ENCODE results near the gene SDR9C7. TPM values are rescaled to one million over a fixed set of nuclear protein-coding genes. Genes with fewer than 3 reads are reported as not detected.
"Not testable (repeated sequence)": the region's sequence is repeated elsewhere in the genome, so short reads cannot be mapped to it uniquely, and the experiment has no call there.

Gene SDR9C7
- total RNA-seq, 1 experiment from 2014 or later = not detected

- H3K4me1 ChIP-seq (ENCODE audit: low read length) = peaks cover 12% of the 10 kb centered on the region
- H3K79me2 ChIP-seq (ENCODE audit: low read length) = no peaks in the 10 kb centered on the region
- H3K9me2 ChIP-seq (replicated peaks; ENCODE audit: insufficient read depth, low read length) = no peaks in the 10 kb centered on the region
- H3K27me3 ChIP-seq (ENCODE audit: low read length) = no peaks in the 10 kb centered on the region
- H3K4me2 ChIP-seq (ENCODE audit: low read depth, low read length, poor library complexity, severe bottlenecking) = no peak overlapping the region
- H3K4me3 ChIP-seq (ENCODE audit: low read length) = no peak overlapping the region
- H3K9me3 ChIP-seq (ENCODE audit: low read length) = no peaks in the 10 kb centered on the region
- no peak overlapping the region for H3K27ac ChIP-seq (ENCODE audit: low read length)
- no peaks in the 10 kb centered on the region for H3K36me3 ChIP-seq (ENCODE audit: insufficient read depth, low read length)
- DNase-seq = no peak
- no peaks in the 10 kb centered on the region for H4K20me1 ChIP-seq (ENCODE audit: insufficient read depth, low read depth, low read length)
- peak overlapping the region; percentile 44; the same call in 1 of the 2 replicates for H3K9ac ChIP-seq (ENCODE audit: low read length)
- H2AFZ ChIP-seq (ENCODE audit: low read length) = no peak overlapping the region
Observed at GRCh38 chr12:56932146-56932545, 2.1 kb downstream of the SDR9C7 start.

GRCh38 chr12:56931474-56931978, 2.7 kb downstream of the SDR9C7 start:
- H4K20me1 ChIP-seq (ENCODE audit: insufficient read depth, low read depth, low read length) = no peaks in the 10 kb centered on the region
- DNase-seq = peak; percentile 84
- H2AFZ ChIP-seq (ENCODE audit: low read length) = peak overlapping the region; percentile 89
- no peaks in the 10 kb centered on the region for H3K9me3 ChIP-seq (ENCODE audit: low read length)
- H3K4me1 ChIP-seq (ENCODE audit: low read length) = peaks cover 12% of the 10 kb centered on the region
- no peaks in the 10 kb centered on the region for H3K27me3 ChIP-seq (ENCODE audit: low read length)
- H3K4me3 ChIP-seq (ENCODE audit: low read length) = no peak overlapping the region
- H3K79me2 ChIP-seq (ENCODE audit: low read length) = no peaks in the 10 kb centered on the region
- H3K9ac ChIP-seq (ENCODE audit: low read length) = peak overlapping the region; percentile 44
- no peak overlapping the region for H3K27ac ChIP-seq (ENCODE audit: low read length)
- no peaks in the 10 kb centered on the region for H3K9me2 ChIP-seq (replicated peaks; ENCODE audit: insufficient read depth, low read length)
- no peaks in the 10 kb centered on the region for H3K36me3 ChIP-seq (ENCODE audit: insufficient read depth, low read length)
- peak overlapping the region; percentile 43 for H3K4me2 ChIP-seq (ENCODE audit: low read depth, low read length, poor library complexity, severe bottlenecking)

DNA sequence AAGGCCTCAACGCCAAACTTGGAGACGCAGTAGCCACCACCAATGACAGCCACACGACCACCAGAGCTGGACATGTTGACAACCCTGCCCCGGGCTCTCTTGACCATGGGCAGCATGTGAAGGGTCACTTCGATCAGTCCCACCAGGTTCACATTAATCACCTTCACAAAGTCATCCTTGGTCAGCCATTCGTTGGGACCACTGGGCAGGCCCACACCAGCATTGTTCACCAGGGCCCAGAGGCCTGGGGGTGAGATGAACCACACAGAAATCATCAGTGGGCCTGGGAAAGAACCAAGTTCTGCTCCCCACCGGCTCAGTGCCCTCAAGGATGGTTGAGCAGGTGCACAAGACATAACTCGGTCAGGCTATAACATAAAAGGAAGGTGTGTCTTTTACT, 4.0 kb downstream of the SDR9C7 start:
- Histone ChIP-seq H3K27me3 (ENCODE audit: low read length) (no peaks in the 10 kb centered on the region), H3K9ac (ENCODE audit: low read length) (no peak overlapping the region), H3K79me2 (ENCODE audit: low read length) (no peaks in the 10 kb centered on the region), H3K4me3 (ENCODE audit: low read length) (no peak overlapping the region), H3K9me3 (ENCODE audit: low read length) (no peaks in the 10 kb centered on the region), H4K20me1 (ENCODE audit: insufficient read depth, low read depth, low read length) (no peaks in the 10 kb centered on the region), H3K4me2 (ENCODE audit: low read depth, low read length, poor library complexity, severe bottlenecking) (no peak overlapping the region), H3K27ac (ENCODE audit: low read length) (no peak overlapping the region), H3K36me3 (ENCODE audit: insufficient read depth, low read length) (no peaks in the 10 kb centered on the region), H2AFZ (ENCODE audit: low read length) (no peak overlapping the region), H3K9me2 (replicated peaks; ENCODE audit: insufficient read depth, low read length) (no peaks in the 10 kb centered on the region), H3K4me1 (ENCODE audit: low read length) (peaks cover 12% of the 10 kb centered on the region)
- no peak for DNase-seq

DNA sequence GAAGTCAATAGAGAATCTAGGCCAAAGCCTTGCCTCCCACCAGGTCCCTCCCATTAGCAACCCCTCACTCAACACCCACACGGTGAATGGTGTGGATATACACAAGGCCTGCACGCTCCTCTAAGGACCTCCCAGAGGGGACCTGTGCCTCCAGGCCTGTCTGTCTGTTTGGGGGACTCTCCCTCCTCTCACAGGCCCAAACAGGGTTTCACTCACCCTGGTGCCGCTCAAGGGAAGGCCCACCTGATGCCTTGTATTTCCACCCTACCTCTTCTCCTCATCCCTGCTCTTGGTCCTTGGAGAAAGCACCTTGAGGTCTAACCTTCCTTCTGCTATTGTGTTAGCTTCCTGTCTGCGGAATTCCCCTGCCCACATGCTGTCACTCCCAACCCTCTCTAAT, 4.4 kb downstream of the SDR9C7 start:
- no peaks in the 10 kb centered on the region for H4K20me1 ChIP-seq (ENCODE audit: insufficient read depth, low read depth, low read length)
- no peaks in the 10 kb centered on the region for H3K79me2 ChIP-seq (ENCODE audit: low read length)
- no peak overlapping the region for H3K9ac ChIP-seq (ENCODE audit: low read length)
- H3K9me3 ChIP-seq (ENCODE audit: low read length) = no peaks in the 10 kb centered on the region
- H3K4me1 ChIP-seq (ENCODE audit: low read length) = peaks cover 12% of the 10 kb centered on the region
- no peaks in the 10 kb centered on the region for H3K9me2 ChIP-seq (replicated peaks; ENCODE audit: insufficient read depth, low read length)
- no peak overlapping the region for H3K27ac ChIP-seq (ENCODE audit: low read length)
- H3K27me3 ChIP-seq (ENCODE audit: low read length) = no peaks in the 10 kb centered on the region
- no peaks in the 10 kb centered on the region for H3K36me3 ChIP-seq (ENCODE audit: insufficient read depth, low read length)
- H2AFZ ChIP-seq (ENCODE audit: low read length) = no peak overlapping the region
- no peak overlapping the region for H3K4me3 ChIP-seq (ENCODE audit: low read length)
- no peak overlapping the region for H3K4me2 ChIP-seq (ENCODE audit: low read depth, low read length, poor library complexity, severe bottlenecking)
- no peak for DNase-seq

DNA sequence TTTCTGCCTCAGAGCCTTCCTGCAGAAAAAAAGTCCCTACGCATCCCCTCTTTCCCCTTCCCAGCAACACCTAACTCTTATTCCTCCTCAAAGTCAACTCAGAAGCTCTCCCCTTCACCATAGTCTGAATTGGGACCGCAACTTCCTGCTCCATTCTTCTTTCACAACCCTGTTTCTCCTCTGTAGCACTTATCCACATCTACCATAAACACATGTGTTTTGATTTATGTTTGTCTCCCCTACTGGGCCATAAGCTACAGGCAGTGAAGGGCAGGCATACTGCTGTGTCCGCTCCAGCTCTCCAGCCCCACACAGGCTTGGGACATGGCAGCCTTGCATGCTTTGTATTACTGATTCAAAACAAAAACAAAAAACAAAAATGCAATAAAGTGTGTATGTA, 5.9 kb downstream of the SDR9C7 start:
- Histone ChIP-seq H3K9ac (ENCODE audit: low read length) (no peak overlapping the region), H2AFZ (ENCODE audit: low read length) (no peak overlapping the region), H3K4me2 (ENCODE audit: low read depth, low read length, poor library complexity, severe bottlenecking) (no peak overlapping the region), H4K20me1 (ENCODE audit: insufficient read depth, low read depth, low read length) (no peaks in the 10 kb centered on the region), H3K9me3 (ENCODE audit: low read length) (no peaks in the 10 kb centered on the region), H3K36me3 (ENCODE audit: insufficient read depth, low read length) (no peaks in the 10 kb centered on the region), H3K27ac (ENCODE audit: low read length) (no peak overlapping the region), H3K4me3 (ENCODE audit: low read length) (no peak overlapping the region), H3K27me3 (ENCODE audit: low read length) (no peaks in the 10 kb centered on the region), H3K9me2 (replicated peaks; ENCODE audit: insufficient read depth, low read length) (no peaks in the 10 kb centered on the region), H3K79me2 (ENCODE audit: low read length) (no peaks in the 10 kb centered on the region), H3K4me1 (ENCODE audit: low read length) (peaks cover 12% of the 10 kb centered on the region)
- DNase-seq = no peak

DNA sequence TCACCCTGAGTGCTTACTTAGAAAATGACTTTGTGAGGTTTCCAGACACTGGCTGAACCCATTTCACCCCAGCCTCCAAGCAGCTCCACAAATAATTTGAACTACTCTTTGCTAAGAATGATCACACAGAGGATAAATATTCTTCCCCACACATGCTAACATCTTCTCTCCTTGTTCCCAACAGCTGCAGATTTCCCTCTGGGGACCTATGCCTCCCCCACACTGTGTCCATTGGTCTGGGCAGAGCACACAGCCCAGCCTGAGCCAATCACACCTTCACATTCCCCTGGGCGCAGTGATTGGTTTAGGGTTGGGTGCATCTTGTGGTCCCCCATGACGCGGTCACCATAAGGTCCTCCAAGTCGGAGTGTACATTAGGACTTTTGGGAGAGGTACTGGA, 6.9 kb downstream of the SDR9C7 start:
- Histone ChIP-seq H3K79me2 (ENCODE audit: low read length) (no peaks in the 10 kb centered on the region), H3K9ac (ENCODE audit: low read length) (no peak overlapping the region), H3K9me3 (ENCODE audit: low read length) (no peaks in the 10 kb centered on the region), H3K4me1 (ENCODE audit: low read length) (peaks cover 12% of the 10 kb centered on the region), H3K36me3 (ENCODE audit: insufficient read depth, low read length) (no peaks in the 10 kb centered on the region), H3K4me3 (ENCODE audit: low read length) (no peak overlapping the region), H3K27me3 (ENCODE audit: low read length) (no peaks in the 10 kb centered on the region), H3K9me2 (replicated peaks; ENCODE audit: insufficient read depth, low read length) (no peaks in the 10 kb centered on the region), H4K20me1 (ENCODE audit: insufficient read depth, low read depth, low read length) (no peaks in the 10 kb centered on the region), H3K27ac (ENCODE audit: low read length) (no peak overlapping the region), H3K4me2 (ENCODE audit: low read depth, low read length, poor library complexity, severe bottlenecking) (no peak overlapping the region), H2AFZ (ENCODE audit: low read length) (no peak overlapping the region)
- no peak for DNase-seq

- no peaks in the 10 kb centered on the region for H3K79me2 ChIP-seq (ENCODE audit: low read length)
- no peaks in the 10 kb centered on the region for H3K36me3 ChIP-seq (ENCODE audit: insufficient read depth, low read length)
- H3K9me2 ChIP-seq (replicated peaks; ENCODE audit: insufficient read depth, low read length) = no peaks in the 10 kb centered on the region
- H4K20me1 ChIP-seq (ENCODE audit: insufficient read depth, low read depth, low read length) = no peaks in the 10 kb centered on the region
- no peak for DNase-seq
- no peak overlapping the region for H3K9ac ChIP-seq (ENCODE audit: low read length)
- no peaks in the 10 kb centered on the region for H3K27me3 ChIP-seq (ENCODE audit: low read length)
- no peak overlapping the region for H3K4me3 ChIP-seq (ENCODE audit: low read length)
- H2AFZ ChIP-seq (ENCODE audit: low read length) = no peak overlapping the region
- H3K4me2 ChIP-seq (ENCODE audit: low read depth, low read length, poor library complexity, severe bottlenecking) = no peak overlapping the region
- H3K9me3 ChIP-seq (ENCODE audit: low read length) = no peaks in the 10 kb centered on the region
- no peaks in the 10 kb centered on the region for H3K4me1 ChIP-seq (ENCODE audit: low read length)
- no peak overlapping the region for H3K27ac ChIP-seq (ENCODE audit: low read length)
Observed at GRCh38 chr12:56922031-56922430, 12.2 kb downstream of the SDR9C7 start.

DNA sequence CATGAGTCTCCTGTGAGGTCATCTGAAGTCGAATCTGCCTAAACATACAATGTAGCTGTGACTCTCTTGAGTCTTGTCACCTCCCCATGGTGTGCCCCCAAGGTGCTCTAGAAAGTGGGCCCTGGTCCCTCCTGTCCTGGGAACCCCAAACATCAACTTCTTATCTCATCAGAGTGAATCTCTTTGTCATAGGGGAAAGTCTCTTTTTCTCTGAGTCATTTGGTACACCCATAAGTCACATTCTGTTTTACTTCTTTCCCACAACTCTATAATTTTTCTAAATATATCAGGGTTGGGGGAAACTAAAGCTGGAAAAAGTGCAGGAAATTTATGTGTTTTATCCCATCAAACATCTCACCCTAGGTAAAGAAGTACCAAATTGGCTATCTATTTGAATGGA, 12.9 kb downstream of the SDR9C7 start:
- no peaks in the 10 kb centered on the region for H3K9me2 ChIP-seq (replicated peaks; ENCODE audit: insufficient read depth, low read length)
- H3K36me3 ChIP-seq (ENCODE audit: insufficient read depth, low read length) = no peaks in the 10 kb centered on the region
- DNase-seq = no peak
- H3K4me2 ChIP-seq (ENCODE audit: low read depth, low read length, poor library complexity, severe bottlenecking) = no peak overlapping the region
- H3K4me1 ChIP-seq (ENCODE audit: low read length) = no peaks in the 10 kb centered on the region
- no peaks in the 10 kb centered on the region for H4K20me1 ChIP-seq (ENCODE audit: insufficient read depth, low read depth, low read length)
- H3K9me3 ChIP-seq (ENCODE audit: low read length) = no peaks in the 10 kb centered on the region
- H2AFZ ChIP-seq (ENCODE audit: low read length) = no peak overlapping the region
- no peak overlapping the region for H3K9ac ChIP-seq (ENCODE audit: low read length)
- H3K27me3 ChIP-seq (ENCODE audit: low read length) = no peaks in the 10 kb centered on the region
- no peak overlapping the region for H3K27ac ChIP-seq (ENCODE audit: low read length)
- H3K79me2 ChIP-seq (ENCODE audit: low read length) = no peaks in the 10 kb centered on the region
- H3K4me3 ChIP-seq (ENCODE audit: low read length) = no peak overlapping the region

DNA sequence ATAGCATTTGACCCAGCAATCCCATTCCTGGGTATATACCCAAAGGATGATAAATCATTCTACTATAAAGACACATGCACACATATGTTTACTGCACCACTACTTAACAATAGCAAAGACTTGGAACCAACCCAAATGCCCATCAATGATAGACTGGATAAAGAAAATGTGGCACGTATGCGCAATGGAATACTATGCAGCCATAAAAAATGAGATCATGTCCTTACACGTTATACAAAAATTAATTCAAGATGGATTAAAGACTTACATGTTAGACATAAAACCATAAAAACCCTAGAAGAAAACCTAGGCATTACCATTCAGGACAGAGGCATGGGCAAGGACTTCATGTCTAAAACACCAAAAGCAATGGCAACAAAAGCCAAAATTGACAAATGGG, 16.1 kb downstream of the SDR9C7 start:
- H3K9me2 ChIP-seq (replicated peaks; ENCODE audit: insufficient read depth, low read length); H3K4me3 ChIP-seq (ENCODE audit: low read length): not testable (repeated sequence)

More for the DNA sequence above, 16.1 kb downstream of the SDR9C7 start:
- H3K4me2 ChIP-seq (ENCODE audit: low read depth, low read length, poor library complexity, severe bottlenecking); H3K4me1 ChIP-seq (ENCODE audit: low read length); H3K9ac ChIP-seq (ENCODE audit: low read length); H2AFZ ChIP-seq (ENCODE audit: low read length); DNase-seq; H3K9me3 ChIP-seq (ENCODE audit: low read length); H3K36me3 ChIP-seq (ENCODE audit: insufficient read depth, low read length); H4K20me1 ChIP-seq (ENCODE audit: insufficient read depth, low read depth, low read length); H3K27ac ChIP-seq (ENCODE audit: low read length); H3K79me2 ChIP-seq (ENCODE audit: low read length); H3K27me3 ChIP-seq (ENCODE audit: low read length): not testable (repeated sequence)
